KG1 (cell line): ENCODE results near the gene RAD9A.

Experiments
- DNase-seq: peaks from one replicate; lab custom pipeline; 2025; lab: John Stamatoyannopoulos, UW

RAD9A gene

DNA sequence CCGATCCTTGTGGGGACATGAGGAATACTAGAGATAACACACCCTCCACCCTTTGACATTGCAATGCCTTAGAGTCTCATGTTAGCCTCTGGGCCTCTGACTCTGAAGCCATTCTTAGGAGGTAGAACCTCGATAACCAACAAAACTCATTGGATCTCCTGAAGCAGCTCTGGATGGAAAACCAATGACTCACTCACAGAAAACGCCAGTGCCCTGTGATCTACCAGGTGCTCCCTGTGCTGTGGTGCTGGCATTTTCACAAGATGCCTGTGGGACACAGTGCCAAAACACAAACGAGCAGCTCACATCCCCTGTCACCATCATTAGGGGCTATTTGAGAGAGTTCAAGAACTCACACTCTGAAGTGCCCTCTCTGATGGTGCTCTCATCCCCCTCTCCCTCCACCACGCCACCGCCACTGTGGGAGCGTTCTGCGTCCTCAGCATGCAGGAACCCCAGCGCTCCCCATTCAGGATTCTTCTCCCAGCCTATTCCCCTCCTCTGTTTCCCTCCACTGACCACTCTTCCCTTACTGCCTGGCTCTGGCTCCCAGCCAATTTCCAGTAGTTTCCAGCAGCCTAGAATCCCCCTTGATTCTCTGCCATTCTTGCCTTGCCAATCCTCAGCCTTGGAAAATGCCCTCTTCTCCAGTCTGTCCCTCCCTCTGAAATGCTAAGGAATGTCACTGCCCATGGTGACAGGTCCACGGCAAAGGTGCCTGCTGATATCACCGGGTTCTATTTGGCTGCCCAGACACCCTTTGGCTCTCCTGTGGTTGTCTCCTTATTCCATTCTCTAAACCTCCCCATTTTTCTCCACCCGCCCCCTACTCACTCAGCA, 33.7 kb upstream of the RAD9A start:
- DNase-seq, result no peak

DNA sequence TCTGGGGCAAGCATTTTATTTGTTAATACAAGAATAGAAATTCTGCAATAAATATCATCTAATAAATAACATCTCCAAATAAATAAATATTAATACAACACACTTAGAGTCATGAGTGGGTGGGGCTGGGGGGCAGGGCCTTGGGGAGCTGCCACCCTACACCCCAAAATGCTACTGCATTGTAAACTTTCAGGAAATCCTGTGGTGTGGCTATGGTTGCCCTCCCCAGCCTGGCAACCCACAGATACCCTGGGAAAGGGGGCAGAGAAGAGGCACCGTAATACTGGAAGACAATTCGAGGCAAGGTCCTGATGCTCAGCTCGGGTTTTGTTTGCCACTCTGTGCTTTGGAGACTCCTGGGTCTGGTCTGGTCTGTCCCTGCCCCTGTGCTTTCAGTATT, 27.6 kb upstream of the RAD9A start:
- no peak for DNase-seq

DNA sequence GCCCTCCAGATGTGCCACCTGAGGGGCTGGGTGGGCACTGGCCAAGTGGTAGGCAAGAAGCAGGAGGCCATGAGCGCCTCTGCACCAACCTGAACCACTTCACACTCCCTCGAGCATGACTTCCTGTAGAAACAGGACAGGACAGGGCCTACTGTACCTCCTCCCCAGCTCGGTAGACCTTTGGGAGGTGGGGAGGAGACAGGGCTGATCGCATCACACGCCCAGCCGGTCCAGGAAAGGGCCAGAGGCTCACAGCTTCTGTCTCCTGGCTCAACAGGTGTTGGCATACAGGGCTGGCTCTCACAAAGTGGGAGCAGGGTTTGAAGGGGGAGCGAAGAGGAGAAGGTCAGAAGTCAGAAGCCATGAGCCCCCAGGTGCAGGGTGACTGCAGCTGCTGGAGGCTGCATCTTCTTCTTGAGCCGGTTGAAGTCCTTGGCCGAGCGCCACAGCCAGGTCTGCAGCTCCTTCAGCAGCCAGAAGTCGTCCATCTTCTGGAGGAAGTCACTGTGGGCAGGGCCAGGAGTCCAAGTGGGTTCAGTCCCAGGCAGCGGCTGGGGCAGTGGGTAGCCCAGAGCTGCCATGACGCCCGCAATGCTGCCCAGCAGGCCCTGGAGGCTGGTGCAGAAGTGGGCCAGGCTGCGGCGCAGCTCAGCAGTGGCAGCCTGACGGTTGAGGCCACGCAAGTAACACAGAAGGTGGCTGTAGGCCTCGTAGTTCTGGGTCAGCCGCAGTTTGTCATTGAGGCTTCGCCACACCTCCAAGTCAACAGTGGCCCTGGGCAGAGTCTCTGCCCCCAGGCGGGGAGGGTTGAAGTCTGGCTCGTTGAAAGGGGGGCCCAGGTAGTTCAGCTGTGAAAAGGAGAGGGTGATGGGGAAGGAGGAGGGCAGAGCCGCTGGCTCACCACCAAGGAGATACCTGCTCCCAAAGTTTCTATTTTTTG, 26.7 kb upstream of the RAD9A start:
- no peak for DNase-seq

DNA sequence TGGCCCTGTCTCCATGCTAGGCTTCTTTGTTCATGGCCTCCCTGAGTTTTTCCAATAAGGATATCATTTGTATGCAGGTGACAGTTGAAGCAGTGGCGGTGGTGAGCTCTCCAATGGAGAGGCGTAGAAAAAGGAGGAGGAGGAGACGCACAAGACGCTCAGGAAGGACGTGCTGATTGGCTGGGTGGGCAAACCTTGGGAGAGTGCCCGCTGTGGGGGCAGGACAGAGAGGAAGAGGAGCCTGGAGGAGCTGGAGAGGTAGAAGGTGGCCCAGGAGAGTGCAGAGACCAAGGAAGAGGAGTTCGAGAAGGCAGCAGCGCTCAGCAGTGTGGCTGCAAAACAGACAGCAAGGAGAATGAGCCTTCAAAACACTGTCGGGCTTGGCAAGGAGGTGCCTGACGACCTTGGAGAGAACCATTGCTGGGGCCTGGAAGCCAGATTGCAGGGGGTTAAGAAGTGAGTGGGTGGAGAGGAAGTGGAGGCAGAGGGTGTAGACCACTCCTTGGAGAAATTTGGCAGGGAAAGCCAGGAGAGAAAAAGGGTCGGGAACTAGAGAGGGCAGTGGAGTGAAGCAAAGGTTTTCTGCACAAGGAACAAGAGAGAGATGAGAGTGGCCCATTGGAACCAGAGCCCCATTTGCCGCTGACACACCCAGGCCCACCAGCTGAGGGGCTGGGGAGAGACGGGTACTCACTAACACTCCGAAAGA, 25.9 kb upstream of the RAD9A start:
- DNase-seq, result no peak

DNA sequence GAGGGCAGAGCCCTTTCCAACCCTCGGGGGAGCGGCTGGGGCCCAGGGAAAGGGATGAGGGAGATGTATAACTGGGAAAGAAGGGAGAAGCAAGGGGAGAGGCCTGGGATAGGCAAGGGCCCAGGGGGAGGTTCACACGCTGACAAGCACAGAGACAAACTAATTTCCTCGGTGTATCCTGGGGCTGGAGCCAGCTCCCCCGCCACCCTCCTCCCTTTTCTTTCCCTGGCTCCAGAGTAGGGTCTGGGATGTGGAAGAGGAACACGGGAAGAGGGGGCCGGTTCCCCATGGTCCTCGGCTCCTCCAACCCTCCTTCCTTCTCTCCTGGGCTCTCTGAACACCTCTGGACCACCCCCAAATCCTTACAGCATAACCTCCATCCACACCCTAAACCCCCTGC, 25.2 kb upstream of the RAD9A start:
- DNase-seq, result no peak

DNA sequence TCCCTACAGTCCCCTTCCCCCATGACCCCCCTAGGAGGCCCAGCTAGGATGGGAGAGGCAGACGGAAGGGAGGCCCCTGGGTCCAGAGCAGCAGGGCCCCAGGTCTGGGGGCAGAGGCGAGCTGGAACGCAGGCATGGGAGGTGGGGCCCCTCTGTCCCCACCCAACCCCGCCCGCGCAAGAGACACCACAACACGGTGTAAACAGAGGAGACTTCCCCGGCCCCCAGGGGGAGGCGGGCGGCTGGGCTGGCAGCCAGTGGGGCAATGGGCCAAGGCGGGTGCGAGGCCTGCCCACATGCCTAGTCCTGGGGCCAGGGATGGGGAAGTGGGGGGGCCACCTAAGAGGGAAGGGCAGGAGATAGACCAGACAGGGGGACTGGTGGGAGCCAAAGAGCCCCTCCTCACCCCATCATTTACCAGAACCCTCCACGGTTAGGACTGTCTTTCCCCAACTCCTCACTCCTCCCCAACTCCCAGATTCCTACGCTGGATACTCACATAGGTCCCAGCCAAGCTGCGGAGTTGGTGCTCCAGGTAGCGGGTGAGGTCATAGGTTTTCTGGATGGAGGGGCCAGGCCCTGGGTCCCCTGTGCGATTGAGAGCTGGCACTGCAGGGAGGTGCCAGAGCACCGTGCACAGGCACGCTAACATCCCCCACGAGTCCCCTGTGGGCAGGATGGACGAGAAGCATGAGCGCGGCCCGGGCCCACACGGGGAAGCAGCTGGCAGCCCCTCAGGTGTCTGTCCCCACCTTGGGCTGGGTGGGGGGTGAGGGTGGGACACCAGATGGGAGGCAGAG, 24.6 kb upstream of the RAD9A start:
- no peak for DNase-seq

DNA sequence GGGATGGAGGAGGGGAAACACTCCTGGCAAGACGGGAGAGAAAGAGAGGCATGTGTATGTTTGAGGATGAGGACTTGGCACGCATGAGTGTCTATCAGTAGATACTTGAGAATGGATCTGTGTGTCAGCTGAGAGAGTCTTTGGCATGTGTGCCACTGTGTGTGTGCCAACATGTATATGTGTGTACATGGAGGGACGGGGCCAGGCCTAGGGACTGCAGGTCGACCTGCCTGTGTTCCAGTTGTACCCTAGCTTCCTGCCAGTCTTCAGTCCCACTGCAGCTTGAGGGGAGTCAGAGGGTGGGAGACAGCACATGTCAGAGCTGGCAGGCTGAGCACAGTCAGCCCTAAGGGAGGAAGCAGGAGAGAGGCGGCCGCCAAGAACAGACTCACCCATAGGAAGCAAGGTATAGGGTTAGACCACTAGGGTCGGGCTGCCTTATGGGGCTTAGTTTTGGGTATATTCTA, 24.0 kb upstream of the RAD9A start:
- DNase-seq, result no peak

DNA sequence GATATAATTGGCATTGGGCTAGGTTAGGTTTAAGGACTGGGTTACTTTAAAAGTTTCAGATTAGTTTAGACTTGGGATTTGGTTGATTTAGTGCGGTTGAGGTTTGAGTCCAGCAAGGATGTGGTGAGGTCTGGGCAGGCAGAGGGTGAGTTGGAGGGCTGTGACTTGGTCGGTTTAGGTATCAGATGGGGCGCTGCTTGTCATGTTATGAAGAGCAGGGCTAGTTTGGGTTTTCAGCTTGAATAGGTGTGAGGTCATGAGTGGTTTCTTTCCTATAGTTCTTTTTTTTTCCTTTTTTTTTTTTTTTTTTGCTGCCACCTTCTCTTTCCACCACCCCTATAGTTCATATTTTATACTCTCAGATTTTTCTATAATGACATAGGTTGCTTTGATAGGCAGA, 23.2 kb upstream of the RAD9A start:
- DNase-seq, result no peak

DNA sequence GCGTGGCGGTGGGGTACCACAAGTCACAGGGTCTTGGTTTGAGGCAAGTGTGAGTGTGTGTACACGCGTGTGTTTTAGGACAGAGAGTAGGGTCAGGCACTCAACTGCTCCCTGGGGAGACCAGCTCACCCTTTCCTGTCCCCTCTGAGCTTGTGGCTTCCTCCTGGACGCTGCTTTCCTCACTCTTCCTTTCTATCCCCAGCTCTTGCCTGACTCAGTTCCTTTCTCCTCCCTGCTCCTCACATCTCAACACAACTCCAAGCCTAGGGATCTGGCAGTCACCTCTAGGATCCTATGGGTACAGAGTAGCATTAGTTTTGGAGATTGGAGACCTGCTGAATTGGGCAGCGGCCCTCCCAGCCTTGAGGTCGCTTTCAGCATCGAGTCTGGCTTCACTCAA, 22.5 kb upstream of the RAD9A start:
- DNase-seq, result no peak

DNA sequence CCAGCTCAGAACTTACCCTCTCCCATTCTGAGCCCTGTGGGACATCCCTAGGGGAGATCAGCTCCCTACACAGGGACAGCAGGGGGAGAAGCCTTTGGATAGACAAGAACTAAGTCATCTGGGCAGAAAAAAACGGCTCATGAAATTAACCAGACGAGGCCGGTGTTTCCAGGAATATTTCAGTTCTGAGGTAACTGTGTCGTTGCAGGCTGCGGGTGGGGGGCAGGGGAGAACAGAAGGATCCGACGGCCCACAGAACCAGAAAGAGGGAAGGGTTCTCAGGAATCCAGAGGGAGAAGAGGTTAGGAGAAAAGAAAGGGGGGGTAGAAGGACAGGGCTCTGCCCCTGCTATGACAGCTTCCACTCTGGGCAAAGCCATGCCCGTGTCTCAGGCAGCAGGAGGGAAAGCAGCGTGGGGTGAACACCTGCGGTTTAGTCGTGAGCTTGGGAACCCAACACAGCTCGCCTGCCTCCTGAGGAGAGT, 21.9 kb upstream of the RAD9A start:
- DNase-seq, result no peak

DNA sequence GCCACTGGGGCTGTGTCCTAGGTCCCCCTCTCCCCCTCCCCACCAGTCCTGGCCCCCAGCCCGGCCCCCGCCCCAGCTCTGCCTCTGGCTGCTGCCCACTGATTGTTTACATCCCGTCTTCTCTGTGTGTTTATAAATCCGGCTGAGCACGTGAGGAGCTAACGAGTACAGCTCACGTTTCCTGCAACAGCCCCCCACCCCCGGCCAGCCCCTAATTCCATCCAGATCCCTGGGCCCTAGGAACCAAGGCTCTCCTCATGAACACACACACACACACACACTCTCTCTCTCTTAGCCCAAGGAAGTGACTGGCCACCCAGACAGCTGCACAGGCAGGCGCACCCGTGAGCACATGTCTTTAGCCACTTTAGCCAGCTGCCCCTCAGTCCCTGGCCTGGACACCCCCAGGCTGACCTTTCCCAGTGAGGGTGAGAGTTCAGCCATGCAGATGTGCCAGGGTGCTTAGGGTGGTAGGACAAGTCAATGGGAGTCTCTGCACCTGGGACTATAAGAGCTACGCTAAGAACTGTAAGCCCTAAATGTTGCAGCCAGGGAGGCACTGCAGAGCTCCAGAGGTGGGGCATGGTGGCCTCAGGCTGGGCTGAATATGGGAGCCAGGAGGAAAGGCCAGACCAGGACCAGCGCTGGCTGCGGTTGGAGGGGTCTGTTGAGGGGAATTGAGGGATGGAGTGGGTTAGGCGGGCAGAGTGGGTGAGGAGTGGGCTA, 21.3 kb upstream of the RAD9A start:
- DNase-seq, result no peak

DNA sequence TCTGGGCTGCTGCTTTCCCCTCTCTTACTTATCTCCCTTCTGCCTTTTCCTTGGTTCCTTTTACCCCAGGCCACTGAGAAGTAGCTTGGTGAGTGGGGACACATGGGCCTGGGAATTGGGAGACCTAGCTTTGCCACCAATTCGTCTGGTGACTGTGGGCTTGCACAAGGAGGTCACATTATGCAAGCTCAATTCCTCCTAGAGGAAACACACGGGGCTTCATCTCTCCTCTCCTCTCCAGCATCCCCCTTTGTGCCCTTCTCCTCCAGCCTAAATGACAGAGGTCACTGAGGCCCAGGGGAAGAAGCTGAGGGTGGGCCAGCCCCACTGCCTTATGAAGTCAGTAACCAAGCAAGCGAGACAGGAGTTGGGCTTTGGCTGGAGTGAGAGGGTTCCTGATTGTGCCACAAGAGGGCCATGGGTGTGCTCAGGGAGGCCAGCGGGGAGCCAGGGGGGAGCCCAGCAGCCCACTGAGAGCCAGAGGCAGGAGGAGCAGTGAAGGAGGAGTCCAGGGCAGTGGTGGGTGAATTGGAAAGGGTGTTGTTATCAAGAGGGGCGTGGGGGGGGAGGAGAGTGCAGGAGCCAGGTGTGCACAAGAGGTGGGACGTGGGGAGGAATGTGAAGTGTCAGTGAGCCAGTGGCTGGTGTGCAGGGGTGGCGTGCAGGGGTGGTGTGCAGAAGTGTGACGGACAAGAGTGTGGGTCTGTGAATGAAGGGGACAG, 20.4 kb upstream of the RAD9A start:
- DNase-seq, result no peak

DNA sequence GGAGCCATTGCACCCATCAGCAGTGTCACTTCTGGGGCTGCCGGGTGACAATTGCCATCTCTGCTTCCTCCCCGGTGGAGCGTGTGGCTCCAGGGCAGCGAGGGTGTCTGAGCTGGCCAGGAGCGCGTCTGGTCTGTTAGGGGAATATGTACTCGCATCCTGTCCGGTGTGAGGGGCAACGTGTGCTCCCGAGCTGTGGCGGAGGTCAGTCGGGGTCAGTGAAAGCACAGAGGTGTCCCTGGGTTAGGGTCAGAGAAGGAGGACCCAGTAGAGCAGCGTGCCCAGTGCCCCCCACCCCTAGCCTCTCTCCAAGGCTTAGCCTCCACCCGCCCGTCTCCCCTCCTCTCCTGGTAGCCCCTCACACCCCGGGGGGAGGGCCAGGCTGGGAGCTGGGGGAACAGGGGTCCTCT, 19.9 kb upstream of the RAD9A start:
- no peak for DNase-seq

DNA sequence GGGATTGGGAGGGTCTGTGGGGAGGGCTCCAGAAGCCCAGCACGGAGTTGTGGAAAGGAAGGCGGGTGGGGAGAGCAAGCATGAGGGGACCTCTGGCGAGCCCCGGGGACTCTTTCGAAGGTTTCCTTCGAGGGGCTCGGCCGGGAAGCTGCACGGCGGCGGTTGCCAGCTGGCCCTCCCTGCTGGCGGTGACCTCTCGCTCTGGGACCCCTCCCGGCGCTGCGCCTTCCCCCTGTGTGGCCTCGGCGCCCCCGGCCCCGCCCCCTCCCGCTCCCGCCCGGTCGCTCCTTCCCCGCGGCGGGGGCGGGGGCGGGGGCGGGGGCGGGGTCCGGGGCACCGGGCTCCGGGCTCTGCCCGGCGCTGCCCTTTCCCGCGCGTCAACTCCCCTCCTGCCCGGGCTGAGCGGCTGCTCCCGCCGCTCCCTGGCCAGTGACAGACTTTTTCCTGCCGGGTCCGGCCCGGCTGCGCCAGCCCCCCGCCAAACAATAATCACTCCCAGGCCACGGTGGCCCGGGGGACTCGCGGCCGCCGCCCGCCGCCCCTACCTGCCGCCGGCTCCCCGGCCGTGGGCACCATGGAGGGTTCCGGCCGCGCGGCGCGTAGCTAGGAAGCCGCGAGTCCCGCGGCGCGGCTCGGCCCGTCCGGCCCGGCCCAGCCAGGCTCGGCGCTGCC, 19.3 kb upstream of the RAD9A start:
- no peak for DNase-seq

DNA sequence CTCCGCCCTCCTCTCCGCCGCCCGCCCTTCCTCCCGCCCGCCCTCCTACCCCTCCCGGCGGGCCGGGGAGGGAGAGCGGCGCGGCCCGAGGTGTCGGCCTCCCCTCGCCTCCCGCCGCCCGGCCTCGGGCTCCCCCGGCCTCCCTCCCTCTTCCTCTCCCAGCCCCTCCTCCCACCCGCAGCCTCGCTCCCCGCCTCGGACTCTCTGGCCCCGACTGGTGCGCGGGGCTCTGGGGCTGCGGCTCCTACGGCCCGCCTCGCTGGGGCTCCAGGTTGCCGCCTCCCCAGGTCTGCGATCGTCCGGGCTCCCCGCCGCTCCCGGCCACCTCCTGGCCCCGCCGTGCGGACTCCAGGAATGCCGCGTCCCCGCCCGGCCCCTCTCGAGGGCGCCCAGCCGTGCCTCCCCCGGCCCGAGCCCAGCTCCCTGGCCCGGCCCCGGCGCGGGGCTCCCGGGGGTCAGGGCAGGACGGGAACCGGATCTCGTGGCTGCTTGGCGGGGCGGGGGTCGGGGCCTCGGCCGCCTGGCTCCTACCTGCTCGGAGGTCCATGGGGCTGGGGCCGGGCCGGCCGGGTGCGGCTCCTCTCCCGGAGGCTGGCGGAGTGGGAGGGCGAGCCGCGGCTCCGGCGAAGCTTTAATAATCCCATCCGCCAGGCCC, 18.7 kb upstream of the RAD9A start, which contains the start of gene CLCF1:
Gene CLCF1 (minus strand): TSS at position 606 of the 655 bp plus-strand sequence. CDS start 59 bp downstream, at position 547.
- no peak for DNase-seq

DNA sequence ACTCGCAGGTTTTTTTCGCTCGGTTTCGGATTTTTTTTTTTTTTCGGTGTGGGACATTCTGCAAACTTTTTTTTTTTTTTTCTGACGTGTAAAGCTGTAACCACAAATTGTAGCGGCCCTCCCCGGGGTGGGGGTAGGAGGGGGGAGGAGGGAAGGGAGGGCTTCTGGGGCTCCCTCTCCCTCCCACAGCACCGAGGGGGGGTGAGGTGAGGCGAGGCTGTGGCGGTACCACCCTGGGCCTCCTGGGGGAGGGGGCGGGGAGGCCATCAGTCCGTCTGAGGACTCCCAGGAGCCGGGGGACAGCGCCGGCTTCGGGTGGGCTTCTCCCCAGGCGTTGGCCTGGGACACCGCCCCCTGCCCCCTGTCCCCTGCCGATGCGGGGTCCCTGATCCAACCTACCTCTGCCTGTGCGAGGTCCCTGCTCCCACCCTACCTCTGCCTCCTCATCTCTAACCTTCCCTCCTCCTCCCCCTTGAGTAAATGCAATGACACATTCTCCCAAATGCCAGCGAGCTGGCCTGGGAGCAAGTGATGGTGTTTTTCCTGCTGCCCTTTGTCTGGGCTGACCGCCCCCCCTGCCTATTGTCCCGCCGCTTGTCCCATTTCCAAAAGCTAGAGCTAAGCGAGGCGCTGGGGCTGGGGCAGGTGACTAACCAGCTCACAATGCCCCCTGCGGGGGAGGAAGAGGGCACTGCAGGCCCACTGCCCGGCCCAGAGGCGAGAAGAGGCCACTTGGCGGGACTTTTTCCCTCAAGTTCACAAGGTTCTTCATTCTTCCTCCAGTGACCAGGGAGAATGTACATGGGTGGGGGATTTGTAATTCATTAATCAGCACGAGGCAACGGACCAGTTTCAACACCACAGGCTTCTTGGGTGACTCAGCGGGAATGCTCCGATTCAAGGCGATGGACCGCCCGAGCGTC, 17.9 kb upstream of the RAD9A start:
- DNase-seq, result no peak

DNA sequence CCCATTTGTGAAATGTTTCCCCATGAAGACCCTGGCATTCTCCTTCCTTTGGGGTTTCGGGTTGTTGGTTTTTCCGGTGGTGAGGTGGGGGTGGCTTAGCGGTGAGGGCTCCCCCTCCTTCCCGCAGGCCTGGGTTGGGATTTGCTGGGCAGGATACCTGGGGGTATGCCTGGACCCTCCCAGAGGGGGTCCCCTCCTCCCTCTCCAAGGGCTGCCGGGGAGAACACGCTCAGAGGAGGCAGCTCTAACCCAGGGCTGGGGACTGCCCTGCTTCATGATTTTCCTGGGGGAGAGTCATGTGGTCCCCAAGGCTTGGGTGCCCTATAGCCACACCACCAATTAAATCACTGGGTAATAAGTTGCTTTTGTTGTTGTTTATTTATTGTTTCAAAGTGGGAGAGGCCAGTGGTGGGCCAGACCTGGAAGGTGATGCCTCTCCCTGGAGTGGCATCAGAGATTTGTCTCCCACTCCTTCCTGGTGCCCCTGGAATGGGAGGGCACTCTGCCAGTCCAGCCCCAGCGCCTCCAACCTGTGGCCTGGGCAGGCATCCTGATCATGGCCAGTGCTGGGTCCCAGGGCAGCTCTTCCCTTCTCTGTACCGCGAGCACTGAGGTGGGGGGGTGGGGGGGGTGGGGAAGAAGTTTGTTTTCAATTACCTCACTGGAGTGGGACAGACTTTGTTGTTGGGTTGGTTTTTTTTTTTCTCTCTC, 17.1 kb upstream of the RAD9A start:
- no peak for DNase-seq
